H1 (cell line): Measurements from ENCODE around the gene STYK1. TPM values are rescaled to one million over a fixed set of nuclear protein-coding genes. Genes with fewer than 3 reads are reported as not detected.

Source experiments
- ASH2L ChIP-seq: fragments of 200-600, 300-600 bp; sonication (generic); IDR thresholded peaks from one replicate; pipeline ENCODE4 v1.7.1; 2017; ENCODE audit warnings: low read length
- CHD1 ChIP-seq: IDR thresholded peaks from 2 replicates; pipeline ENCODE4 v1.6.1; 2012; ENCODE audit warnings: low read depth, low read length, improper control_type of control experiment
- CHD7 ChIP-seq: fragments of 300-600 bp; sonication (generic); IDR thresholded peaks from 2 replicates; pipeline ENCODE4 v1.7.1; 2012; ENCODE audit warnings: low read length, moderate library complexity, mild to moderate bottlenecking, inconsistent platforms; ENCODE audit not compliant: insufficient replicate concordance
- JUN ChIP-seq: IDR thresholded peaks from 2 replicates; pipeline ENCODE4 v1.6.1; 2011; ENCODE audit warnings: low read depth, mild to moderate bottlenecking, improper control_type of control experiment, low read length
- KDM4A ChIP-seq: IDR thresholded peaks from one replicate; pipeline ENCODE4 v1.7.1; 2012; ENCODE audit warnings: low read depth, mild to moderate bottlenecking, moderate library complexity, low read length, inconsistent platforms; ENCODE audit not compliant: severe bottlenecking
- POLR2AphosphoS5 ChIP-seq: IDR thresholded peaks from 2 replicates; pipeline ENCODE4 v1.6.1; 2011; ENCODE audit warnings: low read depth, low read length
- RAD21 ChIP-seq, 2 experiments: IDR thresholded peaks in 1 of 2; conservative IDR thresholded peaks in 1 of 2; 2 replicates each; pipeline ENCODE4 v1.6.1; 2011; ENCODE audit warnings: low read depth in 2 of 2, low read length in 2 of 2, improper control_type of control experiment in 1 of 2, inconsistent platforms in 1 of 2, mild to moderate bottlenecking in 1 of 2, moderate library complexity in 1 of 2
- RFX5 ChIP-seq: IDR thresholded peaks from 2 replicates; pipeline ENCODE4 v1.6.1; 2011; ENCODE audit warnings: low read depth, low read length, improper control_type of control experiment, borderline replicate concordance
- RNF2 ChIP-seq: fragments of 200-900, 300-1000 bp; sonication (generic); IDR thresholded peaks from 2 replicates; pipeline ENCODE4 v1.7.1; 2016; ENCODE audit warnings: borderline replicate concordance, low read depth, mild to moderate bottlenecking, antibody characterized with exemption, low read length; ENCODE audit not compliant: poor library complexity, severe bottlenecking; ENCODE audit errors: missing control alignments
- SP2 ChIP-seq: IDR thresholded peaks from 2 replicates; pipeline ENCODE4 v1.6.1; 2012; ENCODE audit warnings: mild to moderate bottlenecking, low read length, inconsistent platforms
- polyA plus RNA-seq, 7 experiments: library from polyadenylated mRNA; depleted of rRNA in 3 of 7; stranded (reverse) in 5 of 7; unstranded in 2 of 7; fragments of >200 nt in 5 of 7; fragments of 200-250 nt in 2 of 7; gene quantifications; 1 replicate in 5 of 7; 2 replicates in 1 of 7; 4 replicates in 1 of 7; pipeline versions ENCODE4 v1.2.1 to v1.2.3, GENCODE V29; 2011 to 2013; ENCODE audit warnings: missing spikeins in 2 of 7, mixed read lengths in 2 of 7
- total RNA-seq: library from RNA; stranded (reverse); fragmentation: NEBNext Ultra II Directional; extraction: Animal tissue kit (Norgen Biotek cat#: 25700); gene quantifications from 2 replicates; pipeline ENCODE4 v1.2.1, GENCODE V29; 2021

Gene STYK1
- total and polyA plus RNA-seq, 2 of the 8 experiments (the other 6 are each of a cell fraction or from before 2014, with no cell fraction given), result 0.38 to 1.1 TPM

GRCh38 chr12:10645910-10646309 is 27.9 kb downstream of the STYK1 start (continued):
- TF ChIP-seq CHD7, result no peak
- no peak for TF ChIP-seq RFX5
- TF ChIP-seq ASH2L, result no peak
- no peak for TF ChIP-seq POLR2AphosphoS5
- TF ChIP-seq RNF2, result no peak
- no peak for TF ChIP-seq JUN
- TF ChIP-seq SP2, result no peak
- TF ChIP-seq KDM4A, result no peak
- TF ChIP-seq CHD1, result no peak
- TF ChIP-seq RAD21 (IDR thresholded peaks at IDR 0.05 in 1 of 2, conservative IDR thresholded peaks at IDR 0.05 in 1 of 2; ENCODE audit: low read depth in 2 of 2, low read length in 2 of 2), result no peak
